Caco-2 (cell line): ENCODE data around the gene MSL1. TPM values are rescaled to one million over a fixed set of nuclear protein-coding genes. Genes with fewer than 3 reads are reported as not detected.
A peak's percentile ranks its signal among the peaks of the same experiment; 100 is the strongest.

ENCODE experiments used
- BruUV-seq: library from RNA; stranded (reverse); fragments of 400-500 nt; replicated peaks from 2 replicates; lab custom pipeline; 2021; lab: Mats Ljungman, UMichigan
- CTCF ChIA-PET: fragments of 300-600 bp; sonication (Branson Sonifier 250); formaldehyde crosslinking; loops from one replicate; lab custom pipeline; 2022; ENCODE audit warnings: antibody characterized with exemption; lab: Charles Lee
- POLR2A ChIA-PET: fragments of 300-600 bp; sonication (Branson Sonifier 250); formaldehyde crosslinking; loops from one replicate; lab custom pipeline; 2022; ENCODE audit warnings: antibody characterized with exemption; lab: Charles Lee
- DNase-seq, 2 experiments: peaks; one replicate each; pipeline versions ENCODE4 v3.0.0 to v3.0.0-alpha.2; 2020 to 2022
- H3K27me3 ChIP-seq: replicated peaks from 2 replicates; pipeline ENCODE4 v1.6.0; 2011; ENCODE audit warnings: low read length; ENCODE audit not compliant: control insufficient read depth, insufficient read depth
- H3K36me3 ChIP-seq: 2 replicates; pipeline ENCODE4 v1.5.1; 2011; ENCODE audit warnings: low read length; ENCODE audit not compliant: control insufficient read depth, insufficient read depth
- H3K4me1 ChIP-seq: fragments of 250-450 bp; sonication (Bioruptor Pico); 2 replicates; pipeline ENCODE4 v1.5.1; 2020; ENCODE audit warnings: mild to moderate bottlenecking
- H3K4me3 ChIP-seq: 2 replicates; pipeline ENCODE4 v1.5.1; 2011; ENCODE audit warnings: low read depth, mild to moderate bottlenecking, control low read depth, low read length
- H3K9me3 ChIP-seq: fragments of 250-450 bp; sonication (Bioruptor Pico); 2 replicates; pipeline ENCODE4 v1.5.1; 2020; ENCODE audit warnings: mild to moderate bottlenecking, moderate library complexity
- H3K27ac Mint-ChIP-seq: one replicate; pipeline ENCODE4 v1.8.0; 2022; ENCODE audit warnings: mixed read lengths; ENCODE audit not compliant: unreplicated experiment
- H3K27me3 Mint-ChIP-seq: one replicate; pipeline ENCODE4 v1.8.0; 2022; ENCODE audit warnings: mixed read lengths; ENCODE audit not compliant: insufficient read depth, unreplicated experiment
- H3K36me3 Mint-ChIP-seq: one replicate; pipeline ENCODE4 v1.8.0; 2022; ENCODE audit warnings: mild to moderate bottlenecking, mixed read lengths; ENCODE audit not compliant: insufficient read depth, unreplicated experiment
- H3K4me1 Mint-ChIP-seq: one replicate; pipeline ENCODE4 v1.8.0; 2022; ENCODE audit warnings: low read depth, mixed read lengths; ENCODE audit not compliant: unreplicated experiment
- H3K4me3 Mint-ChIP-seq: one replicate; pipeline ENCODE4 v1.8.0; 2022; ENCODE audit warnings: mild to moderate bottlenecking, moderate library complexity, mixed read lengths; ENCODE audit not compliant: unreplicated experiment
- H3K9me3 Mint-ChIP-seq: one replicate; pipeline ENCODE4 v1.8.0; 2022; ENCODE audit warnings: mixed read lengths; ENCODE audit not compliant: unreplicated experiment
- intact Hi-C: fragments of 100-400 bp; cut with micrococcal nuclease; formaldehyde crosslinking; loops from one replicate; pipeline ENCODE4 v1.10.0; 2022; ENCODE audit not compliant: unreplicated experiment
- microRNA-seq: library from miRNA; unstranded; fragments of <30 nt; microRNA quantifications from one replicate; pipeline ENCODE4 v1.2.0, GENCODE V29; 2022
- total RNA-seq: library from RNA; stranded (reverse); gene quantifications from 2 replicates; pipeline ENCODE4 v1.2.3, GENCODE V29; 2022
- TF ChIP-seq, protein P1 (sequence below), 2 experiments: fragments of 200-600 bp in 1 of 2; IDR thresholded peaks; 1 replicate in 1 of 2; 2 replicates in 1 of 2; pipeline versions ENCODE4 v1.5.1 to v1.8.0; 2011 to 2022; ENCODE audit warnings: antibody characterized with exemption in 1 of 2, control low read depth in 1 of 2, inconsistent platforms in 1 of 2, low read depth in 1 of 2, low read length in 1 of 2, mild to moderate bottlenecking in 1 of 2, moderate library complexity in 1 of 2; ENCODE audit not compliant: insufficient read depth in 1 of 2, severe bottlenecking in 1 of 2, unreplicated experiment in 1 of 2

Gene MSL1
- total RNA-seq, 1 experiment from 2014 or later, result 82.6 TPM

- H3K4me3 ChIP-seq, result no peak overlapping the region
- peaks cover 21% of the 10 kb centered on the region for H3K4me1 ChIP-seq
- ChIA-PET CTCF (interaction anchor here (0.5 to 1.5 kb wide), 2 partner anchors 11 to 68 kb away, joined by 3 to 5 read pairs; no protein-coding TSS in a partner anchor), POLR2A (interaction anchor here (0.6 kb wide), 1 partner anchor 250 kb away, joined by 3 read pairs; no protein-coding TSS in a partner anchor)
- no peaks in the 10 kb centered on the region; the same call in 1 of the 2 replicates for H3K36me3 ChIP-seq
- H3K4me3 Mint-ChIP-seq, result no peak overlapping the region
- H3K4me1 Mint-ChIP-seq, result peaks cover 13% of the 10 kb centered on the region
- peaks cover 26% of the 10 kb centered on the region for H3K36me3 Mint-ChIP-seq
- no TSS peak for BruUV-seq
- DNase-seq, result no peak
- H3K27ac Mint-ChIP-seq, result no peak overlapping the region
- H3K9me3 Mint-ChIP-seq, result no peaks in the 10 kb centered on the region
- TF ChIP-seq, protein P1, sequence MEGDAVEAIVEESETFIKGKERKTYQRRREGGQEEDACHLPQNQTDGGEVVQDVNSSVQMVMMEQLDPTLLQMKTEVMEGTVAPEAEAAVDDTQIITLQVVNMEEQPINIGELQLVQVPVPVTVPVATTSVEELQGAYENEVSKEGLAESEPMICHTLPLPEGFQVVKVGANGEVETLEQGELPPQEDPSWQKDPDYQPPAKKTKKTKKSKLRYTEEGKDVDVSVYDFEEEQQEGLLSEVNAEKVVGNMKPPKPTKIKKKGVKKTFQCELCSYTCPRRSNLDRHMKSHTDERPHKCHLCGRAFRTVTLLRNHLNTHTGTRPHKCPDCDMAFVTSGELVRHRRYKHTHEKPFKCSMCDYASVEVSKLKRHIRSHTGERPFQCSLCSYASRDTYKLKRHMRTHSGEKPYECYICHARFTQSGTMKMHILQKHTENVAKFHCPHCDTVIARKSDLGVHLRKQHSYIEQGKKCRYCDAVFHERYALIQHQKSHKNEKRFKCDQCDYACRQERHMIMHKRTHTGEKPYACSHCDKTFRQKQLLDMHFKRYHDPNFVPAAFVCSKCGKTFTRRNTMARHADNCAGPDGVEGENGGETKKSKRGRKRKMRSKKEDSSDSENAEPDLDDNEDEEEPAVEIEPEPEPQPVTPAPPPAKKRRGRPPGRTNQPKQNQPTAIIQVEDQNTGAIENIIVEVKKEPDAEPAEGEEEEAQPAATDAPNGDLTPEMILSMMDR (IDR thresholded peaks at IDR 0.05; ENCODE audit: insufficient read depth in 1 of 2, low read depth in 1 of 2, low read length in 1 of 2, severe bottlenecking in 1 of 2, unreplicated experiment in 1 of 2), result no peak
- intact Hi-C loops, result no loop called here
- no peaks in the 10 kb centered on the region for H3K27me3 ChIP-seq
- H3K27me3 Mint-ChIP-seq, result no peaks in the 10 kb centered on the region
- H3K9me3 ChIP-seq, result no peaks in the 10 kb centered on the region
These were observed 58.9 kb downstream of the MSL1 start for GRCh38 chr17:40180694-40181093.

- H3K36me3 Mint-ChIP-seq, result peaks cover 20% of the 10 kb centered on the region
- H3K4me3 Mint-ChIP-seq, result no peak overlapping the region
- H3K9me3 Mint-ChIP-seq, result no peaks in the 10 kb centered on the region
- TF ChIP-seq, protein P1 (IDR thresholded peaks at IDR 0.05; ENCODE audit: insufficient read depth in 1 of 2, low read depth in 1 of 2, low read length in 1 of 2, severe bottlenecking in 1 of 2, unreplicated experiment in 1 of 2), result no peak
- POLR2A ChIA-PET, result no interaction called here
- no peaks in the 10 kb centered on the region for H3K9me3 ChIP-seq
- peaks cover 8% of the 10 kb centered on the region for H3K4me1 Mint-ChIP-seq
- CTCF ChIA-PET, result no interaction called here
- H3K27ac Mint-ChIP-seq, result no peak overlapping the region
- no peaks in the 10 kb centered on the region for H3K27me3 ChIP-seq
- no peaks in the 10 kb centered on the region for H3K27me3 Mint-ChIP-seq
- intact Hi-C loops, result no loop called here
- no peak for DNase-seq
- BruUV-seq, result no TSS peak
- H3K36me3 ChIP-seq, result no peaks in the 10 kb centered on the region; the same call in 1 of the 2 replicates
- peaks cover 17% of the 10 kb centered on the region for H3K4me1 ChIP-seq
- H3K4me3 ChIP-seq, result no peak overlapping the region
These were observed 59.4 kb downstream of the MSL1 start for GRCh38 chr17:40181205-40181604.

- ChIA-PET POLR2A (no interaction called here), CTCF (interaction anchor here (0.6 kb wide), 1 partner anchor 154 kb away, joined by 3 read pairs; no protein-coding TSS in a partner anchor)
- TF ChIP-seq, protein P1 (IDR thresholded peaks at IDR 0.05; ENCODE audit: insufficient read depth in 1 of 2, low read depth in 1 of 2, low read length in 1 of 2, severe bottlenecking in 1 of 2, unreplicated experiment in 1 of 2), result no peak
- no peaks in the 10 kb centered on the region for H3K9me3 ChIP-seq
- no peak for DNase-seq
- intact Hi-C loops, result no loop called here
- no peak overlapping the region for H3K4me3 ChIP-seq
- H3K4me1 ChIP-seq, result peaks cover 7% of the 10 kb centered on the region; the same call in 1 of the 2 replicates
- H3K27me3 ChIP-seq, result no peaks in the 10 kb centered on the region
- H3K4me3 Mint-ChIP-seq, result no peak overlapping the region
- H3K9me3 Mint-ChIP-seq, result no peaks in the 10 kb centered on the region
- peaks cover 11% of the 10 kb centered on the region for H3K36me3 Mint-ChIP-seq
- BruUV-seq, result no TSS peak
- H3K36me3 ChIP-seq, result no peaks in the 10 kb centered on the region; the same call in 1 of the 2 replicates
- H3K27me3 Mint-ChIP-seq, result no peaks in the 10 kb centered on the region
- H3K4me1 Mint-ChIP-seq, result no peaks in the 10 kb centered on the region
- H3K27ac Mint-ChIP-seq, result no peak overlapping the region
These were observed 60.8 kb downstream of the MSL1 start for GRCh38 chr17:40182606-40183005.

Small RNAs within 50 kb of the gene (microRNA-seq; reads per million reads assigned to microRNA genes)
- gene MIR6866, result 3.3 reads per million, percentile 21 among the genes with 10 or more reads in this experiment

Other genes starting within 250 kb of the MSL1 start
- 8.0 TPM in 2 replicates for gene GSDMB, start 203.3 kb upstream of the MSL1 start, total RNA-seq
- 70.6 and 75.2 TPM in 2 replicates for gene ORMDL3, start 194.4 kb upstream of the MSL1 start, total RNA-seq
- gene LRRC3C, start 194.2 kb upstream of the MSL1 start, total RNA-seq, result not detected in 2 replicates
- gene GSDMA, start 159.0 kb upstream of the MSL1 start, total RNA-seq, result not detected in 2 replicates
- 179 and 195 TPM in 2 replicates for gene PSMD3, start 141.2 kb upstream of the MSL1 start, total RNA-seq
- not detected in 2 replicates for gene CSF3, start 106.5 kb upstream of the MSL1 start, total RNA-seq
- gene MED24, start 67.6 kb upstream of the MSL1 start, total RNA-seq, result 119 and 122 TPM in 2 replicates
- 27.3 and 29.3 TPM in 2 replicates for gene THRA, start 59.0 kb upstream of the MSL1 start, total RNA-seq
- 8.9 and 11.3 TPM in 2 replicates for gene NR1D1, start 21.4 kb upstream of the MSL1 start, total RNA-seq
- gene CASC3, start 18.6 kb downstream of the MSL1 start, total RNA-seq, result 102 and 110 TPM in 2 replicates
- 13.2 and 15.0 TPM in 2 replicates for gene RAPGEFL1, start 55.5 kb downstream of the MSL1 start, total RNA-seq
- gene WIPF2, start 97.3 kb downstream of the MSL1 start, total RNA-seq, result 33.4 and 38.3 TPM in 2 replicates
- 86.1 and 96.4 TPM in 2 replicates for gene CDC6, start 165.9 kb downstream of the MSL1 start, total RNA-seq
- gene RARA, start 187.2 kb downstream of the MSL1 start, total RNA-seq, result 26.6 and 27.6 TPM in 2 replicates
- gene GJD3, start 242.8 kb downstream of the MSL1 start, total RNA-seq, result not detected in 2 replicates